Vagina (tissue), 2 donors: ENCODE data around the gene PRODH2. TPM values are rescaled to one million over a fixed set of nuclear protein-coding genes. Genes with fewer than 3 reads are reported as not detected.

Source experiments
- DNase-seq, 2 donors: peaks; one replicate each; pipeline ENCODE4 v3.0.0-alpha.2; 2017; ENCODE audit errors: extremely low spot score in 2 of 2
- H3K27ac ChIP-seq: fragments of 200-600 bp; sonication (generic); one replicate; pipeline ENCODE4 v1.5.1; 2019
- H3K27me3 ChIP-seq: fragments of 200-600 bp; sonication (generic); one replicate; pipeline ENCODE4 v1.5.1; 2019
- H3K36me3 ChIP-seq, 2 donors: fragments of 200-600 bp; sonication (generic); one replicate each; pipeline ENCODE4 v1.5.1; 2017 to 2019
- H3K4me1 ChIP-seq: fragments of 200-600 bp; sonication (generic); one replicate; pipeline ENCODE4 v1.5.1; 2019
- H3K4me3 ChIP-seq, 2 donors: fragments of 200-600 bp; sonication (generic); 1 replicate in 1 of 2; 2 replicates in 1 of 2; pipeline ENCODE4 v1.5.1; 2016 to 2019
- H3K9me3 ChIP-seq: fragments of 200-600 bp; sonication (generic); one replicate; pipeline ENCODE4 v1.5.1; 2019
- POLR2A ChIP-seq, 2 donors: fragments of 450-650 bp; IDR thresholded peaks; one replicate each; pipeline ENCODE4 v1.6.1; 2017; ENCODE audit warnings: antibody characterized with exemption in 2 of 2, mild to moderate bottlenecking in 2 of 2, moderate library complexity in 2 of 2
- POLR2AphosphoS5 ChIP-seq, 2 donors: sonication (generic); formaldehyde crosslinking; IDR thresholded peaks; one replicate each; pipeline ENCODE4 v1.9.0; 2017; ENCODE audit warnings: antibody characterized with exemption in 2 of 2, mild to moderate bottlenecking in 2 of 2, low read depth in 1 of 2; ENCODE audit not compliant: insufficient read depth in 1 of 2
- intact Hi-C: fragments of 100-400 bp; cut with DNase I; formaldehyde crosslinking; loops from one replicate; pipeline ENCODE4 v1.15.1; 2023
- total RNA-seq: library from RNA; depleted of rRNA; stranded (reverse); fragments of >200 nt; gene quantifications from one replicate; pipeline ENCODE4 v1.2.3, GENCODE V29; 2016
- TF ChIP-seq, protein P1 (sequence below), 3 experiments: fragments of 450-650 bp in 2 of 3; fragments of 200-600 bp in 1 of 3; sonication (generic) in 1 of 3; IDR thresholded peaks; one replicate each; pipeline ENCODE4 v1.5.1; 2017 to 2019; ENCODE audit warnings: antibody characterized with exemption in 3 of 3, mild to moderate bottlenecking in 2 of 3, moderate library complexity in 2 of 3

The PRODH2 gene
- total RNA-seq, 1 donor from 2014 or later, result not detected

DNA sequence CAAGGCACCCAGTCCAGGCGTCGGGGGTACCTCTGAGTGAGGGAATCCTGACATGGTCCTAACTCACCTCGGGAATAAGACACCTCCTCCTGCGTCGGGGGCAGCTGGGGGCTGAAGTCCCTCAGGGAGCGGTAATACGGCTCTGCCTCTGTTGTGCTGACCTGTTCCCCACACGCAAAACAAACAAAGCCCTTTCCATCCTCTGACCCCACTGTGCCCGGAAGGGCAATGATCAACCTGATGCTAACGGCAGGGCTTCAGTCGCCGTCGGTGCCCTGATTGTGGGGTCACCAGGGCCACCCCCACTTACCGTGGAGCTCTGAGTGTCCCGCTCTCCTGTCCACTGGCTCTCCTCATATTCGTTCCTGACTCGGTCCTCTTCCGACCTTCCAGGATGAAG is 18.3 kb upstream of the PRODH2 start:
- no peak for DNase-seq
- TF ChIP-seq, protein P1, sequence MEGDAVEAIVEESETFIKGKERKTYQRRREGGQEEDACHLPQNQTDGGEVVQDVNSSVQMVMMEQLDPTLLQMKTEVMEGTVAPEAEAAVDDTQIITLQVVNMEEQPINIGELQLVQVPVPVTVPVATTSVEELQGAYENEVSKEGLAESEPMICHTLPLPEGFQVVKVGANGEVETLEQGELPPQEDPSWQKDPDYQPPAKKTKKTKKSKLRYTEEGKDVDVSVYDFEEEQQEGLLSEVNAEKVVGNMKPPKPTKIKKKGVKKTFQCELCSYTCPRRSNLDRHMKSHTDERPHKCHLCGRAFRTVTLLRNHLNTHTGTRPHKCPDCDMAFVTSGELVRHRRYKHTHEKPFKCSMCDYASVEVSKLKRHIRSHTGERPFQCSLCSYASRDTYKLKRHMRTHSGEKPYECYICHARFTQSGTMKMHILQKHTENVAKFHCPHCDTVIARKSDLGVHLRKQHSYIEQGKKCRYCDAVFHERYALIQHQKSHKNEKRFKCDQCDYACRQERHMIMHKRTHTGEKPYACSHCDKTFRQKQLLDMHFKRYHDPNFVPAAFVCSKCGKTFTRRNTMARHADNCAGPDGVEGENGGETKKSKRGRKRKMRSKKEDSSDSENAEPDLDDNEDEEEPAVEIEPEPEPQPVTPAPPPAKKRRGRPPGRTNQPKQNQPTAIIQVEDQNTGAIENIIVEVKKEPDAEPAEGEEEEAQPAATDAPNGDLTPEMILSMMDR (IDR thresholded peaks at IDR 0.05), result no peak
- TF ChIP-seq POLR2A (IDR thresholded peaks at IDR 0.05) (no peak), POLR2AphosphoS5 (IDR thresholded peaks at IDR 0.05; ENCODE audit: insufficient read depth in 1 of 2, low read depth in 1 of 2) (no peak)
- Histone ChIP-seq H3K27ac (no peak overlapping the region), H3K9me3 (no peaks in the 10 kb centered on the region), H3K27me3 (no peaks in the 10 kb centered on the region), H3K4me1 (no peaks in the 10 kb centered on the region), H3K36me3 (no peaks in the 10 kb centered on the region), H3K4me3 (no peak overlapping the region)
- intact Hi-C loops, result no loop called here

DNA sequence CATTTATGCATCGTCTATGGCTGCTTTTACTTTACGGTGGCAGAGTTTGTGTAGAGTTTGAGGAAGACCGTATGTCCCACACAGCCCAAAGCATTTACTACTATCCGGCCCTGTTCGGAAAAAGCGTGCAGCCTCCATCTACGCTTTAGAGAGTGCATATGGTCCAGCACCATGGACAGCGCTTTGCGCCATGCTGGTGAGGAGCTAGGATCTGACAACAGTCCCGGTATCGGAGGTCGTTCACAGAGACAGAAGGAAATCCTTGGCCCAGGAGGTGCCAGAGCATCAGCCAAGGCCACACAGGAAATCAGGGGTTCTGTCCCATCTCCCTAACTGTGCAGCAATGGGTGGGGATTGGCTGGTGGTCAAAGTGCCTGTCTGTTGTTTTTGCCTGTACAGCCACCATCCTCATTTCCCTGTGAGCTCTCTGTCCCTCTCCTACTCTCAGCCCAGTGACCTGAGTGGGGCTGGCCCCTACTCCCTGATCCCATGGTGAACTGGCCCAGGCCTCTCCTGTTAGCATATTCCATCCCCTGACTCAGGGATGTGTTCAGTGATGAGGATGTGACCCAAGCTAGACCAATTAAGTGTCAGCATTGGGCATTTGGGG is 16.2 kb upstream of the PRODH2 start:
- intact Hi-C loops, result no loop called here
- DNase-seq, result no peak
- Histone ChIP-seq H3K36me3 (no peaks in the 10 kb centered on the region), H3K9me3 (no peaks in the 10 kb centered on the region), H3K4me1 (no peaks in the 10 kb centered on the region), H3K27me3 (no peaks in the 10 kb centered on the region), H3K4me3 (no peak overlapping the region), H3K27ac (no peak overlapping the region)
- TF ChIP-seq, protein P1 (IDR thresholded peaks at IDR 0.05), result no peak

DNA sequence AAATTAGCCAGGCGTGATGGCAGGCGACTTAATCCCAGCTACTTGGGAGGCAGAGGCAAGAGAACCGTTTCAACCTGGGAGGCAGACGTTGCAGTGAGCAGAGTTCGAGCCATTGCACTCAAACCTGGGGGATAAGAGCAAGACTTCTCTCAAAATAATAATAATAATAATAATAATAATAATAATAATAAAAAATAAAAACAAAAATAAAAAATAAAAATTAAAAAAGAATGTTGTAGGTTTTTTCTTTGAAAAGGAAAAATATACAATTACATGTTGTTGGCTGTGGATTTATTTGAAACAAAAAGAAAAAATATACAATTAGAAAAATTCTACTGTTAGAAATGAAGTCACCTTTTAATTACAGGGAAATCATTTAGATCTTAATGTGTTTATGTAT is 11.5 kb upstream of the PRODH2 start:
- Histone ChIP-seq H3K27me3 (no peaks in the 10 kb centered on the region), H3K9me3 (no peaks in the 10 kb centered on the region), H3K36me3 (no peaks in the 10 kb centered on the region), H3K27ac (no peak overlapping the region), H3K4me3 (no peak overlapping the region), H3K4me1 (no peaks in the 10 kb centered on the region)
- TF ChIP-seq, protein P1 (IDR thresholded peaks at IDR 0.05), result no peak
- TF ChIP-seq POLR2AphosphoS5 (IDR thresholded peaks at IDR 0.05; ENCODE audit: insufficient read depth in 1 of 2, low read depth in 1 of 2), result no peak
- no peak for TF ChIP-seq POLR2A (IDR thresholded peaks at IDR 0.05)
- intact Hi-C loops, result no loop called here
- no peak for DNase-seq

DNA sequence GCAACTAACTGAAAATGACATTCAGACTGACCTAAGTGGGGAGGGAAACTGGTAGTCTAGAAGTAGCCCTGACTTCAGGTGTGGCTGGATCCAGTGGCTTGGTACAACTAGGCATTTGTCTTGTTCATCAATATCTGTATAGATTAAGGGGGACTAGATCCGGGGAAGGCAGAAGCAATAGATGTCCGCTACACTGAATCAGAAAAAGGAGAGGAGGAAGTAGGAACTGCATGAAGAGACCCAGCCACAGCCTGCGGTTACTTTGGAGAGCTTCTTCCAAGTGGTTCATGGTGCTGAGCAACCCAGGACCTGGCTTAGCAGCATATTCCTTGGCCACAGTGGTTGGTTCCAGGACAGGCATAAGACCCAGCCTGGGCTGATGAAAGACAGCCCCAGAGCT is 9.9 kb upstream of the PRODH2 start:
- H3K36me3 ChIP-seq, result no peaks in the 10 kb centered on the region
- DNase-seq, result no peak
- TF ChIP-seq, protein P1 (IDR thresholded peaks at IDR 0.05), result no peak
- TF ChIP-seq POLR2AphosphoS5 (IDR thresholded peaks at IDR 0.05; ENCODE audit: insufficient read depth in 1 of 2, low read depth in 1 of 2) (no peak), POLR2A (IDR thresholded peaks at IDR 0.05) (no peak)
- H3K4me1 ChIP-seq, result no peaks in the 10 kb centered on the region
- H3K27me3 ChIP-seq, result no peaks in the 10 kb centered on the region
- no peak overlapping the region for H3K4me3 ChIP-seq
- intact Hi-C loops, result no loop called here
- H3K27ac ChIP-seq, result no peak overlapping the region
- no peaks in the 10 kb centered on the region for H3K9me3 ChIP-seq

DNA sequence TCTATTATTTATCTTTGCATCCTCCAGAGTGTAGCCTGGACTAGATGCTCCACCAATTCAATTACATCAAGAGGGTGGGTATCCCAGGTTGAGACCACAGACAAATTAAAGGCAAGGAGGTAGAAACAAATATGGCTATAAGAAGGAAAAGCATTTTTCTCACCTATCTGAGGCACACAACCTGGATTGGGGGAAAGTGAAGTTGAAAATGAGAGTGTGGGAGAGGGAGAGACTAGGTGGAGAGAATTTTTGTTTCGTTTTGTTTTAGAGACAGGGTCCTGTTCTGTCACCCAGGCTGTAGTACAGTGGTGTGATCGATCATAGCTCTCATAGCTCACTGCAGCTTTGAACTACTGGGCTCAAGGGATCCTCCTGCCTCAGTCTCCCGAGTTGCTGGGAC is 5.8 kb upstream of the PRODH2 start:
- no peaks in the 10 kb centered on the region for H3K9me3 ChIP-seq
- H3K4me1 ChIP-seq, result no peaks in the 10 kb centered on the region
- TF ChIP-seq POLR2A (IDR thresholded peaks at IDR 0.05) (no peak), POLR2AphosphoS5 (IDR thresholded peaks at IDR 0.05; ENCODE audit: insufficient read depth in 1 of 2, low read depth in 1 of 2) (no peak)
- TF ChIP-seq, protein P1 (IDR thresholded peaks at IDR 0.05), result no peak
- H3K27ac ChIP-seq, result no peak overlapping the region
- H3K4me3 ChIP-seq, result no peak overlapping the region
- intact Hi-C loops, result no loop called here
- no peaks in the 10 kb centered on the region for H3K27me3 ChIP-seq
- no peak for DNase-seq
- no peaks in the 10 kb centered on the region for H3K36me3 ChIP-seq
